Measurements from ENCODE around the gene ELAVL4. TPM values are rescaled to one million over a fixed set of nuclear protein-coding genes. Genes with fewer than 3 reads are reported as not detected.

The ELAVL4 gene
- total and polyA plus RNA-seq, 2 of the 8 experiments (the other 6 are each of a cell fraction or from before 2014, with no cell fraction given): 0.21 to 0.89 TPM

GRCh38 chr1:50174101-50174500 is 65.4 kb downstream of the ELAVL4 start (continued):
- no peak for TF ChIP-seq RBBP5 (IDR thresholded peaks at IDR 0.05; ENCODE audit: borderline replicate concordance, low read depth, low read length)
